Measurements from ENCODE around the gene VPS37D.

- TF ChIP-seq POLR2A (IDR thresholded peaks at IDR 0.05) (no peak), POLR2AphosphoS5 (IDR thresholded peaks at IDR 0.05) (no peak)
These were observed 42.4 kb upstream of the VPS37D start for GRCh38 chr7:73625276-73625675.

Measured in stomach (tissue), 4 donors.